GM19239 (cell line): ENCODE measurements around the gene PLXNB2.

ENCODE experiments used
- DNase-seq: peaks from one replicate; pipeline ENCODE4 v3.0.0; 2011; ENCODE audit warnings: low spot score; ENCODE audit not compliant: insufficient read length
- FAIRE-seq: peaks from 2 replicates; lab custom pipeline; 2011; peaks lifted over from hg19 to GRCh38; lab: Jason Lieb, UNC

PLXNB2 gene

DNA sequence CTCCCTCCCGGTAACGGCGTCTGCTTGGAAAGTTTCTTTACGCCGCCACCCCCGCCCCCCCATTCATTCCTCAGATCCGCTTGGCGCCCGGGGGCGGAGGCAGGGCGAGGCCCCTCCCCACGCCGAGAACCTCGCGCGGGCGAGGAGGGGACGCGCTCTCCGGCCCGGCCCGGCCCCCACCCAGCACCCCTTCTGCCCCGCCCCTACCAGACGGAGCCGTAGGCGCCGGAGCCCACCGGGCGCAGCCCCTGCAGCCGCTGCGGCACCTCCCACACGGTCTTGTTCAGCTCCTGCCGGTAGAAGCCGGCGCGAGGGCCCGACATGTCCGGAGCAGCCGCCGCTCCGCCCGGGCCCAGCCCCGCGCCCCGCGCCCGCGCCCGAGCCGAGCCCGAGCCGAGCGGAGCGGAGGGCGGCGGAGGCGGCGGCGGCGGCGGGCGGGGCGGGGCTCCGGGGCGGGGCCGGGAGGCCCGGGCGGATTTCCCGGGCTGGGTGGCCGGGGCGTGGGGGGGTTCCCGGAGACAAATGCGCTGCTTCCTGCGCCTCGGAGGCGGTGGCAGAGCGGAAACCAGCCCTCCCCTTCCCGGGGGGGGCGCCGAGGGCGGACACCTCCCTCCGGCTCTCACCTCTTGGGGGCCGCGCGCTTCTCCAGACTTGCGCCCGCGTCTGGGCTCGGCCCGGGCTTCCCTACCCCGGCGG is 37.3 kb downstream of the PLXNB2 start, which contains the start of gene MAPK11:
TSS of gene MAPK11 (minus strand) at position 411 of the 696 bp plus-strand sequence. CDS start at position 323, 88 bp downstream.
- DNase-seq (peak; percentile 84), FAIRE-seq (no peak)

DNA sequence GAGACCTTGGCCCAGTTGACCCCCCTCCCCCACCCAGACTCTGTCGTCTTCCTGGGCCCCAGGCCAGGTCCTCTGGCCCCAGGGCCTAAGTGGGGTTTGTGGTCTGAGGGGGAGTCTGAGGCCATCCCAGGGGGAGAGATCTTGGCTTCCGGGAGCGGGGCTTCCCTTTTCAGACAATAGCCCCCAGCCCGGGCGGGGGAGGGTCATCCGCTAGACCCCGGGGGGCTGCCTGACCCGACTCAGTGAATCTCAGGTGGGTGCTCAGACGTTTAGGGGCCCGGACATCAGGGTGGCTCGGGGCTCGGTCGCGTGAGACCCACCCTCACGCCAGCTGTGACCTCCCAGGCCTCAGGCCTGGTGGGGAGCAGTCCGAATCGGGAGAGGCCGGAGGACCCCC is 37.9 kb downstream of the PLXNB2 start:
- DNase-seq (no peak), FAIRE-seq (peak; percentile 49)

DNA sequence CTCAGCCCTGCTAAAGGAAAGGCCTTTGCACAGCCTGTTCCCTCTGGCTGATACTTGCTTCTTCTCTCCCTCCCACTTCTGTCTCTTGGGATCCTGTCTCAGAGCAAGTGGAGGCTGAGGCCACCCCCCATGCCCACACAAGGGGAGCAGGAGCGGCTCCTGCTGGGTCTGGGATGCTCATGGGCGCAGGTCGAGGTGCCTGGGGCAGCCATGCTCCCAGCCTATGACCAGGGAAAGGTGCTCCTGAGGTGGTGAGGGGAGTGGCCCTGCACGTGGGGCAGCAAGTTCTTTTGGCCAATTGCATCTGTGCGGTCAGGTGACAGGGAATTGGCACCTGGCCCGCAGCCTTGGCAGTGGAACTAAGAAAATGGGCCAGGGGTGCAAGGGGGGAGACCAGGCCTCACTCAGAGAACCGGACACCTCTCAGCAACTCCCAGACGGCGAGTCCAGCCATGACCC is 38.8 kb downstream of the PLXNB2 start:
- FAIRE-seq (no peak), DNase-seq (no peak)

DNA sequence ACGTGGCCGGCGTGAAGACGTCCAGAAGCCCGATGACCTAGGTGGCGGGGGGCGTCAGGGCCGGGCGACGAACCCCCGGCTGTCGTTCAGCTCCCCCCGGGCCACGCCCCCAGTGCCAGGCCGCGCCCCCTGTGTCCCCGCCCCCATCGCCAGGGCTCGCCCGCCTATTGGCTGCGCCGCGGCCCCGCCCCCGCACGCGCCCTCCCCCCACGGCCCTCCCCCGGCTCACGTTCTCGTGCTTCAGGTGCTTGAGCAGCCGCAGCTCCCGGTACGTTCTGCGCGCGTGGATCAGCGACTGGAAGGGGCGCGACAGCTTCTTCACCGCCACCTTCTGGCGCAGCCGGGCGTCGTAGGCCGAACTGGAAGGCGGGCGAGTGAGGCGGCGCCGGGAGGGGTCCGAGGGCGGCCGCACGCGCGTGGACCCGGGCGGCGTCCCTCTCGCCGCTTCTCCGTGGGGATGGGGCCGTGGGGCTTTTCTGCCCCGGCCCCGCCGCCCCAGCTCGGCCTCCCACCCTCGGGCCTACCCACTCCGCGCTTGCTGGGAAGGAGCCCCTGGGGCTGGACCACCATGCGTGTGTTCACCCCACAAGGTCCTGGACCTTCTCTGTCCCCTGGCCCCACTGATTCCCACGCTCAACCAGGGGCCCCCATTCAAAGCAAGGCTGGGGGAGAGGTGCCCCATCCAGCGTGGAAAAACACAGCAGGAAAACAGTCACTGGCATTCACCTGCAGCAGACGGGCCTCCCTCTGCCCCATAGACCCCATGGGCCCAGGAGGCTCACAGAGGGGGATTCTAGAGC is 39.7 kb downstream of the PLXNB2 start:
- FAIRE-seq = no peak
- no peak for DNase-seq

DNA sequence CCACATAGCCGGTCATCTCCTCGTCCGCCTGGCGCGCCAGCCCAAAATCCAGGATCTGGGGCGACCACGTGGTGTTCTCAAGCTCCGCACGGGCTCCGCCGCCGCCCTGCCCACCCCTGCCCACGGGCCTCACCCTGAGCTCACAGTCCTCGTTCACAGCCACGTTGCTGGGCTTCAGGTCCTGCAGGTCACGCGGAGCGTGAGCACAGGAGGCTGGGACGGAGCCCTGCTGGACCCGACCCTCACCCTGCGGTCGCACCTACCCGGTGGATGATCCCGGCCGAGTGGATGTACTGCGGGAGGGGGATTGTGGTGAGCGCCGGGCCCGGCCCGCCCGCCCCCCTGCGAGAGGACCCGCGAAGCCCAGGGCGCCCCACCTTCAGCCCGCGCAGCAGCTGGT is 40.5 kb downstream of the PLXNB2 start:
- no peak for DNase-seq
- no peak for FAIRE-seq

DNA sequence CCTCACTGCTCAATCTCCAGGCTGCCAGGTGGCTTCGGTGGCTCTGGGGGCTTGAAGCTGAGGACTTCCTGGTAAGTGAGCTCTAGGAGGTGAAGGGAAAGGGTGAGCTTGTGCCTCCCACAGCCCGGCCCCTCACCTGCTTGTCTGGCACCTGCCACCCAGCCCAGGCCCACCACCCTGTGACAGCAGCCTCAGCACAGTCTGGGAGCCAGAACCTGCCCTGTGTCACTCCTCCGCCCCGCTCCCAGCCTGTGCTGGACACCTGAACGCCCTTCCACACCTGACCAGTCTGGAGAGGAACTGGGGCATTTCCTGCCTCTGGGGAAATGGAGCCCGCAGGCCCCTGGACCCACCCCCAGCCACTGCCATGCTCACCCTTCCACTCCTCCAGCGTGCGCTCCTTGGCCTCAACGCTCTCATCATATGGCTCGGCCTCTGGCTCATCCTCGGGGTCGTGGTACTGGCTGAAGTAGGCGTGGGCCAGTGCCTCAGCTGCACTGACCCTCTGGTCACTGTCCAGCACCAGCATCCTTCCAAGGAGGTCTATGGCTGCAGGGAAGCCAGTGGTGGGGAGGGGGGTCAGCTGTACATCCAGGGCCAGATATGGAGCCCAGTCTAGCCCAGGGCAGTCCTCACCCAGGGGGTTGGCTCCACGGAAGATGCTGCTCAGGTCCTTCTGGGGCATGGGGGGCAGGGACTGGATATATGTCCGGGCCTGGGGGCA is 42.3 kb downstream of the PLXNB2 start:
- DNase-seq (no peak), FAIRE-seq (no peak)

DNA sequence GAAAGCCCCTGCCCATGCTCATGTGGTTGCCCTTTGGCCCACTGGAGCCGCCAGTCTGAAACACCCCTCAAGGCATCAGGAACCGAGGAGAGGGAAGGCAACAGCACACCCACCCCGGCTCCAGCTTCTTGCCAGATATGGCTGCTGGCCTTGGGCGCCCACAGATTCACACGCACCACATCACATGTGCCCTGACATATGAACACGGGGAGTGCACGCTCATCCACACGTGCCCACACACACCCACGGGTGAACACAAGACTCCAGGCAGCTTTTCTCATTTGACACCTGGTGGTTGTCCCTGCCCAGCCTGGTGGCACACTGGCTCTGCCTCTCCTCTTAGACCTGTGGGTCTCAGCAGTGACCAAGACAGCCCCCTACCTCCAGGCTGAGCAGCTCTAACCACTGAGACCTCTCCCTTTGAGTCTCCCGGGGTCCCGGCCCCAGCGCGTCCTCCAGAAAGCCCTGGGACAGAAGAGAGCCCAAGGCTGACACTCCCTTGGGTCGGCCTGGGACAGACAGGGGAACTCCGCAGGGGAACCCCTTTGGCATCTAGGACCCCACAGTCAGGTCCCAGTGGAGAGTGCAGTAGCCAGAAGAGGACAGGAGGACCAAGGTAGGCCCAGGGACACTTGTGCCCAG is 43.2 kb downstream of the PLXNB2 start:
- FAIRE-seq = no peak
- no peak for DNase-seq

DNA sequence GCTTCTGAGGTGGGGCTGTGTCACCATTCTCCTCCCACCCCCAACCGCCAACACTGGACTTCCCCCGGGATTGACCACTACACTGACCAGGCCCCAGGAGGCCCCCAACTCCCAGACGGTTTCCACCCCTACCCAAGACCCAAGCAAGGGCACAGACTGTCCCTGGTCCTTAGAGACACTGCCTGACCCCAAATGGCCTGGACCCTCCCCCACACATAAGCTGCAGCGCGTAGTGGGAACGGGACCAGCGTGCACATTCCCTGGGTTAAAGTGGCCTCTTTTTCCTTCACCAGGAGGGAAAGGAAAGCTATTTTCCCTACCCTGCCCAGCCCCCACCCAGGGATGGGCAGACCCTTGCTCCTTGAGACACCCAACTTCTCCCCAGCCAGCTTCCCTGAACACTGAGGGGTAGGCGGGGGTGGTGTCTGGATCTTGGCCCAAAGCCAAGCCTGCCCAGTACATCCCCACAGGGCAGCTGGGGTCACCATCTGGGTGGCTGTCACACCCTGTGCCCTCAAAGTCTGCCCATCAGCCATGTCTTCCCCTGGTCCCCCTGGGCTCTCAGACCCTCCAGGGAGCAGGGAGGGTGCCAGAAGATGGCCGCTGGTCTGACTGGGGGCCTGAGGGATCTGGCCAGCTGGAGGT is 44.4 kb downstream of the PLXNB2 start:
- DNase-seq (no peak), FAIRE-seq (no peak)

DNA sequence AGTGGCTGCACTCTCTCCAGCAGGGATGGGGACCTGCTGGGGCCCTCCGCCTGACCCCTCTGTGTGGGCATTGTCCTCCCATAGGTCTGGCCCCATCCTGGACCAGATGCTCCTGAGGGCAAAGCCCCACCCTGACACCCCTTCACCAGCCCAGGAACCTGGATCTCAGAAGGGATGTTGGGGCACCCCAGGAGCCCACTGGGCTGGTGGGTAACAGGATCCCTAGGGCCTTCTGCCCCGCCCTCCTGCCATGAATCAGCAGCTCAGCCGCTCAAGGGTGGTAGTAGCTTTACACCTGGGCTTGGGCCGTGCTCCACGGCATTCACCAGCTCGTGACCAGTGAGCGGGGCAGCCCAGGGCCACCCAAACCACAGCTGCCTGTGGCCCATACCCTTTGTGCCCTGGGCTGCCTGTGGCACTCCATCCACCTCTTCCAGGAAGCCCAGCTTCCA is 45.0 kb downstream of the PLXNB2 start:
- DNase-seq (no peak), FAIRE-seq (no peak)

DNA sequence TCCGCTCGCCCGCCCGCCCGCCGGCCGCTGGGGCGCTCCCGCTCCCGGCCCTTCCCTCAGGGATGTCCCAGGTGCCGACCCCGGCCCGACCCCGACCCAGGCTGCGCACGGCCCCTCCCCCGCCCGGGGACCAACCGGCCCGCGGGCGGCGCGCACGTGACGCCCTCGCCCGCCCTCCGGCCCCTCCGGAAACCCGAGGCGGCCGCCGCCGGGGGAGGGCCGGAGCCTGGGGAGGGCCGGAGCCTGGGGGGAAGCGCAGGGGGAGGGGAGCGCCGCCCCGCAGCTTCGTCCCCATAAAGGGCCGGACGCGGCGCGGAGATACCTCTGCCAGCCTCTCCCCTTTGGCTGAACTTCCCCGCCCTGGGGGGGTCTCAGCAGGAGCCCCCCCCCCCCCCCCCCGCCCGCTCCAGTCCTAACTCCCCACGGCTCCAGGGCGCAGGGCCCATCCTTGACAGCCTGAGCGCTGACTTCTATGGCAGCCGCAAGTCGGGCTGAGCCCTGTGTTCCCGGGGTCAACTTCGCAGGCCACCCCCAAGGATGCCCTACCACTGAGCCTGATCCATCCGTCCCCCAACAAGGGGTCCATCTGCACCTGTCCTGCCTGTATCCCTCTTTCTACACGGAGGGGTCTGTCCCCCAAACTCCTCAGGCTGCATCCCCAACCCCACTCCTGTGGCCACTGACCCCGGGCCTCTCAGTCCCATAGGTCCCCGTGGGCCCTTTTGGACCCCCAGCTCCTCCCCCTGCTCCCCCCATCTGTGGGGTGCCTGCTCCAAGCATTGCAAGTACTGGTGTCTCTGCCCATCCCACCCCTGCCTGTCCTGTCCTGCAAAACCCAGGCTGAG is 45.6 kb downstream of the PLXNB2 start, which contains the start of gene MAPK12:
TSS of gene MAPK12 (minus strand) at position 69 of the 845 bp plus-strand sequence. CDS start 174 bp downstream, outside the sequence.
- FAIRE-seq = peak; percentile 14

DNA sequence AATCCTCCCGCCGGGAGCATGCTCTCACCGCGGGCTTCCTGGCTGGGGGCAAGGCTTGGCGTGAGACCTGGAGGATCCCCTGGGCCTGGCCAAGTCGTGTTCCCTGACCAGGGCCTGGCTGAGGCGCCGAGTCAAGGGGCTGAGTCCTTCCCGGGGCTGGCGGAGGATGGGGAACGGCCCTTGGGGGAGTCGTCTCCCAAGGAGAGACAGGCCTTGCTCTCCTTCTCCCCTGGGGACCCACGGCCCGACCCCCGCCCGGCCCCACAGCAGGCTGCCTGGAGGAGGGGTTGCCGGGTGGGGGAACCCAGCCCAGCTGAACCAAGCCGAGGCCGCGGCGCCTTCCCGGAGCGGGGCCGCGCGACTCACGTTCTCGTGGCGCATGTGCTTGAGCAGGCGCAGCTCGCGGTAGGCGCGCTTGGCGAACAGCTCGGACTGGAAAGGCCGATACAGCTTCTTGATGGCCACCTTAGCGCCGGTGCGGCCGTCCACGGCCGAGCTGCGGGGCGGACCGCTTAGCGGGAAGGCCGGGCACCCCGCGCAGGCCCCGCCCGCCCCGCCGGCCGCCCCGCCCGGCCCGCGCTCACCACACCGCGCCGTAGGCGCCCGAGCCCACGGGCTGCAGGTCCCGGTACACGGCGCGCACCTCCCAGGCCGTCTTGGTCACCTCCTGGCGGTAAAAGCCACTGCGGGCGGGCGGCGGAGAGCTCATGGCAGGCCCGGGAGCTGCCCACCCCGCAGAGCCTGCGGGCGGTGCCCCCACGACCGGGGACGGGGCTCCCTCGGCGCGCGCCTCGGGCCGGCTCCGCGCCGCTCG is 46.4 kb downstream of the PLXNB2 start:
- FAIRE-seq = peak; percentile 66

More for the DNA sequence above, 45.6 kb downstream of the PLXNB2 start, which contains the start of gene MAPK12:
- peak; percentile 97 for DNase-seq

DNA sequence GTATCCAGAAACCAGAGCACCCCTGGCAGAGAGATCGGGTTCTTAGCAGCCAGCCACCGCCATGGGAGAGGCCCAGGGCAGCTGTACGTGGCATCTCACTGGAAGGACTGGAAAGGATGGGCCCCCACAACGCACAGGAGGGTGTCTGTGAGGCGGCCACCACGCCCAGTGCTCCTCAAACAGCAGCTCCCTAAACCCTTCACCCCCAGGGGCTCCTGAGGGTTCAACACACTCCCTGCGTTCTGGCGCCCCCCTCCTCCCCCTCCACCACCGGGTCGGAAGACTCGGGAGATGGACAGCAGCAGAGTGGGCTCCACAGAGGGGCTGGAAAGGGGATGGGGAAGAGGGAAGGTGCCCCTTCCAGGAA is 47.0 kb downstream of the PLXNB2 start:
- no peak for FAIRE-seq

More for the DNA sequence above, 46.4 kb downstream of the PLXNB2 start:
- peak; percentile 83 for DNase-seq

DNA sequence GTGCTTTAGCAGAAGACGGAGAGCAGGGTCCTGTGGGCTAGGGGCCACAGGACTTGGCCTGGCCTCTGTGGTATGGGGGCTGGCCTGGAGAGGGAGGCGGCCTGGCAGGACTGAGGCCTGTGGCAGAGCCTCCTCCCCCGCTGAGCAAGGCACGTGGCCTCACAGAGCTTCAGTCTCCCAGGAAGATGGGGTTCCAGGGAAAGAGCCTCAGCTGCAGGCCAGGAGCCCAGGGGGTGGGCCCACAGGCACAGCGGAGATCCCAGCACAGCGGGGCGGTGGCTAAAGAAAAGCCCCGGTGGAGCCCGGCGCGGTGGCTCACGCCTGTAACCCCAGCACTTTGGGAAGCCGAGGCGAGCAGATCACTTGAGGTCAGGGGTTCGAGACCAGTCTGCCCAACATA is 48.1 kb downstream of the PLXNB2 start:
- no peak for DNase-seq
- no peak for FAIRE-seq

More for the DNA sequence above, 47.0 kb downstream of the PLXNB2 start:
- no peak for DNase-seq

DNA sequence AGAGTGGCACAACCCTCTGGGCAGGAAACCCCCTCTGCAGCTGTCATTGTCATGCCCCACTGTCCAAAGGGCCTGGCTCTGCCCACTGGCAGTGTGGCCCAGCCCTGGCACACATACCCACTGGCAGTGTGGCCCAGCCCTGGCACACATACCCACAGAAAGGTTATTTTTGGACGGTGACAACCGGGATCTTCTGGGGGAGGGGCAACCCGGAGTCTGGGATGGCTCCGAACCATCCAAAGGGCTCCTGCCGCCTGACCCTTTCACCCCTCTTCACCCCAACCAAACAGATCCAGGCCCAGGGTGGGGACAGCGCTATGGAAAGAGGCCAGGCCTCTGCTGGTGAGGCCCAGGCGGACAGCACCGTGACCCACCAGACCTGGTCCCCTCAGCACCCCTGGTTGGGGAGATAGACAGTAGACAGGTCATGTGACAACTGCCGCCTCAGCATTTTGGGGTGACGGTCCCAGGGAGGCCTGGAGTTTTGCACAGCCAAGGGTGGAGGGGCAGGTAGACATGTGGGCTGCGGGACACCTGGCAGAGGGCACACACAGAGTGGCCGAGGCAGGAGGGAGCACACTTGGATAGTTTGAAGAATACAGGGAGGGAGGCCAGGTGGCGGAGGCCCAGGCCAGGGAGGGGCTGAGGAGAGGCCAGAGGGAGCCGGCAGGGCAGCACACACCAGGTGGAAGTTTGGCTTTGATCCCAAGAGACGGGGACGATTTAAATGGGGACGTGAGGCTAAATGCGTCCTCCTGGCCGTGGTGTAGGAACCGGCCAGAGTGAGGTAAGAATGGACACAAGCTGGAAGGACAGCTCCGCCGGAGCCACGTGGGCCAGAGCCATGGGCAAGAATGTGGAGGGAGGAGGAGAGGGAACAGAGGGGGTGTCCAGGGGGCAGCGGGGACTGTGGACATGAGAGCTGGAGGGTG is 48.8 kb downstream of the PLXNB2 start:
- FAIRE-seq (no peak), DNase-seq (no peak)

DNA sequence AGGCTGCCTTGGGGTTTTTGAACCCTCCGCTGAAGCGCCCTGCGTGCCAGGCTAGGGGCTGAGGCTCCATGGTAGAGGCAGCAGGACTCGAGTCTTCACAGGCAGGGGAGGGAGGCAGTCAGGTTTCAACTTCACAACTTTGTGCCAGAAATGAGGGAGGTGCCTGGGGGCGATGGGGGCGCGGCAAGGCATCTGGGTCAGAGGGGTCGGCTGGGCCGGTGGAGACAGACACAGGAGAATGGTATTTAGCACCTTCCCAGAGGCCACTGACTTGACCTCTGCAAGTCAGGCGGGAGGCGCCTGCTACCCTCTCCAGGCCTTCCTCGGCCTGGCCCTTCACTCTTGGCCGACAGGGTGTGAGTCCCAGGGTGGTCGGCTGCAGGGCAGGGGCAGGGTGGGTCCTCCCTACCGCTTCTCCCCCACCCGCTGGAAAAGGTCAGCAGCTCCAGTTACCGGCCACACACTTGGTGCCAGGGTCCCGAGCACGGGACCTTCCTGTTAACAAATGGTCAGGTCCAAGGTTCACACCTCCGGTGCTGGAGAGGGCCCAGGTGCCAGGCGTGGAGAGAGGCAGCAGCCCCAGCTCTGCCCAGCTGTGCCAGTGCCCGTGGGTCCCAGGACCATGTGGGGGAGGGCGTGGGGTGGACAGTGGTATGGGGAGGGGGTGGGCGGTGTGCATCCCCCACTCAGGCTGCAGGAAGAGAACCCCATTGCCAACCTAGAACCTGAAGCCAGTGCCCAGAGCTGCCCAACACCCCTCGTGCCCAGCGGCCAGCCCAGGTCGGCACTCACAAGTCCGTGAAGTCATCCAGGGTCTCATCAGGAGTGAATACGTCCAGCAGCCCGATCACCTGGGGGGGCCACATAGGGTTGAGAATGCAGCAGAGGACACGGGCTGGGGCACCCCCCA is 49.7 kb downstream of the PLXNB2 start:
- DNase-seq = no peak
- FAIRE-seq = no peak

DNA sequence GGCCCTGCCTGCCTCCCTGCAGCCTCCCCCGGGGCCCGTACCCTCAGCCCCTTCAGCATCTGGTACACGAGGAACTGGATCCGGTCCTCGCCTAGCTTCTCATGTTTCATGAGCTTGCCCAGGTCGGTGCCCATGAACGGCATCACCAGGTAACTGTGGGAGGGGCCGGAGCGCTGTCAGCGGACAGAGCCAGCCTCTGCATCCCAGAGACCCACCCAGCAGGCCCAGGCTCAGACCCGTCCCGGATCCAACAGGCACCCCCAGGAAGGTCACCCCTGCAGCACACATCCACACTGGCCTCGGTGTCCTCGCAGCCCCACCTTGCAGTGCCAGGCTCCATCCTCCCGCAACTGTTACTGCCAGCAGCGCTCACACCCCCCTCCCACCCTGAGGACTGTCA is 50.4 kb downstream of the PLXNB2 start:
- no peak for FAIRE-seq
- no peak for DNase-seq
